ENCODE results near the gene SLAMF1.
"Not testable (repeated sequence)": the region's sequence is repeated elsewhere in the genome, so short reads cannot be mapped to it uniquely, and the experiment has no call there.

The SLAMF1 gene

DNA sequence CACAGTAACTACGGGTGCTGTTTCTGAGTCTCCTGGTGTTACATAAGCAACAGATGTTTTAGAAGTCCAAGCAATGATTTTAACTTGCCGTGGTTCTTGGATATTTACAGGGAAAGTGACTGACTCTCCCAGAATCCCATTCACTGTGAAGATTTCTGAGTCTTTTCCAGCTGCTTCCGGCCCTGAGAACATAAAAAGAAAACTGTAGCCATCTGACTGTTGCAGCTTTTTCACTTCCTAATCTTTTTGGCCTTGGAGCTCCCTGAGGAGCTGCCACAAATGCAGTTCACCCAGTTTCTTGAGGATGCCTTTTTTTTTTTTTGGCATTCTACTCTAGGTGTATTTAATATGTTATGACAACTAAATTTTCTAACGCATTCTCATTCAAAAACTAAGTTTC, 81.3 kb downstream of the SLAMF1 start:
- Histone ChIP-seq H3K4me1 (no peaks in the 10 kb centered on the region), H3K27me3 (no peaks in the 10 kb centered on the region)
- TF ChIP-seq CTCF (IDR thresholded peaks at IDR 0.05; ENCODE audit: low read depth, low read length), result no peak

GRCh38 chr1:160563230-160563629, 83.6 kb downstream of the SLAMF1 start:
- H3K27me3 ChIP-seq; DNase-seq; H3K9me3 ChIP-seq; H3K36me3 ChIP-seq; H3K4me3 ChIP-seq (ENCODE audit: low read depth, low read length); H3K4me1 ChIP-seq: not testable (repeated sequence)

More for the DNA sequence above, 81.3 kb downstream of the SLAMF1 start:
- no peak overlapping the region for H3K4me3 ChIP-seq (ENCODE audit: low read depth, low read length)
- no peak for DNase-seq
- no peaks in the 10 kb centered on the region for H3K36me3 ChIP-seq
- no peaks in the 10 kb centered on the region for H3K9me3 ChIP-seq

GRCh38 chr1:160562745-160563144, 84.1 kb downstream of the SLAMF1 start:
- not testable (repeated sequence) for H3K27me3 ChIP-seq; DNase-seq; H3K36me3 ChIP-seq; H3K4me1 ChIP-seq; H3K9me3 ChIP-seq; H3K4me3 ChIP-seq (ENCODE audit: low read depth, low read length)

GRCh38 chr1:160560806-160561205, 86.0 kb downstream of the SLAMF1 start:
- H3K36me3 ChIP-seq, result no peaks in the 10 kb centered on the region

DNA sequence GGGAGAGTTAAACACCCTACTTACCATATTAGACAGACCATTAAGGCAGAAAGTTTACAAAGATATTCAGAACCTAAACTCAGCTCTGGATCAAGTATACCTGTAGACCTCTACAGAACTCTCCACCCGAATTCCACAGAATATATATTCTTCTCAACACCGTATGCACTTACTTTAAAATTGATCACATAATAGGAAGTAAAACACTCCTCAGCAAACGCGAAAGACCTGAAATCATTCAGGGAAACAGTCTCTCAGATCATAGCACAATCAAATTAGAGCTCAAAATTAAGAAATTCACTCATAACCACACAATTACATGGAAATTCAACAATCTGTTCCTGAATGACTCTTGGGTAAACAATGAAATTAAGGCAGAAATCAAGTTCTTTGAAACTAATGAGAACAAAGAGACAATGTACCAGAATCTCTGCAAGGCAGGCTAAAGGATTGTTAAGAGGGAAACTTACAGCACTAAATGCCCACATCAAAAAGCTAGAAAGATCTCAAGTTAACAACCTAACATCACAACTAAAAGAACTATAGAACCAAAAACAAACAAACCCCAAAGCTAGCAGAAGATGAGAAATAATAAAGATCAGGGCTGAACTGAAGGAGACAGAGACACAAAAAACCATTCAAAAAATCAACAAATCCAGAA, 86.7 kb downstream of the SLAMF1 start:
- no peak for TF ChIP-seq CTCF (IDR thresholded peaks at IDR 0.05; ENCODE audit: low read depth, low read length)
- no peak for DNase-seq
- Histone ChIP-seq H3K27me3 (no peaks in the 10 kb centered on the region), H3K4me3 (ENCODE audit: low read depth, low read length) (no peak overlapping the region), H3K9me3 (no peaks in the 10 kb centered on the region), H3K36me3 (no peaks in the 10 kb centered on the region), H3K4me1 (no peaks in the 10 kb centered on the region)

More at GRCh38 chr1:160560806-160561205, 86.0 kb downstream of the SLAMF1 start:
- Histone ChIP-seq H3K4me3 (ENCODE audit: low read depth, low read length) (no peak overlapping the region), H3K9me3 (no peaks in the 10 kb centered on the region), H3K4me1 (no peaks in the 10 kb centered on the region), H3K27me3 (no peaks in the 10 kb centered on the region)
- no peak for DNase-seq
- TF ChIP-seq CTCF (IDR thresholded peaks at IDR 0.05; ENCODE audit: low read depth, low read length), result no peak

DNA sequence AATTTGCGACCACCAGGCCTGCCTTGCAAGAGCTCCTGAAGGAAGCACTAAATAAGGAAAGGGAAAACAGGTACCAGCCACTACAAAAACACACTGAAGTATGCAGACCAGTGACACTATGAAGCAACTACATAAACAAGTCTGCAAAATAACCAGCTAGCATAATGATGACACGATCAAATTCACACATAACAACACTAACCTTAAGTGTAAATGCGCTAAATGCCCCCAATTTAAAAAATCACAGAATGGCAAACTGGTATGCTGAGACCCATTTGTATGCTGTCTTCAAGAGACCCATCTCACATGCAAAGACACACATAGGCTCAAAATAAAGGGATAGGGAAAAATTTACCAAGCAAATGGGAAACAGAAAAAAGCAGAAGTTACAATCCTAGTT, 87.4 kb downstream of the SLAMF1 start:
- not testable (repeated sequence) for H3K9me3 ChIP-seq; H3K4me3 ChIP-seq (ENCODE audit: low read depth, low read length); DNase-seq; H3K27me3 ChIP-seq; H3K36me3 ChIP-seq; H3K4me1 ChIP-seq

- Histone ChIP-seq H3K36me3 (no peaks in the 10 kb centered on the region), H3K27me3 (no peaks in the 10 kb centered on the region), H3K9me3 (no peaks in the 10 kb centered on the region), H3K4me3 (ENCODE audit: low read depth, low read length) (no peak overlapping the region), H3K4me1 (no peaks in the 10 kb centered on the region)
- DNase-seq, result no peak
- TF ChIP-seq CTCF (IDR thresholded peaks at IDR 0.05; ENCODE audit: low read depth, low read length), result no peak
Measured at GRCh38 chr1:160558660-160559380, 88.0 kb downstream of the SLAMF1 start.
